ENCODE results near the gene PGBD5. TPM values are rescaled to one million over a fixed set of nuclear protein-coding genes. Genes with fewer than 3 reads are reported as not detected.

PGBD5 gene
- total RNA-seq, 1 experiment from 2014 or later, result 3.6 TPM

GRCh38 chr1:230316864-230317745 lies 109.0 kb downstream of the PGBD5 start:
- DNase-seq (ENCODE audit: low spot score), result no peak
- in situ Hi-C loops (cut with HindIII; ENCODE audit: low sequenced_read_pairs), result no loop called here

- in situ Hi-C loops (cut with HindIII; ENCODE audit: low sequenced_read_pairs), result no loop called here
- DNase-seq (ENCODE audit: low spot score), result no peak
Observed at GRCh38 chr1:230315099-230315498, 111.0 kb downstream of the PGBD5 start.

GRCh38 chr1:230314142-230314470 lies 112.0 kb downstream of the PGBD5 start:
- in situ Hi-C loops (cut with HindIII; ENCODE audit: low sequenced_read_pairs), result no loop called here
- DNase-seq (ENCODE audit: low spot score), result no peak

GRCh38 chr1:230313453-230314141 lies 112.5 kb downstream of the PGBD5 start:
- in situ Hi-C loops (cut with HindIII; ENCODE audit: low sequenced_read_pairs), result no loop called here
- DNase-seq (ENCODE audit: low spot score), result no peak

DNA sequence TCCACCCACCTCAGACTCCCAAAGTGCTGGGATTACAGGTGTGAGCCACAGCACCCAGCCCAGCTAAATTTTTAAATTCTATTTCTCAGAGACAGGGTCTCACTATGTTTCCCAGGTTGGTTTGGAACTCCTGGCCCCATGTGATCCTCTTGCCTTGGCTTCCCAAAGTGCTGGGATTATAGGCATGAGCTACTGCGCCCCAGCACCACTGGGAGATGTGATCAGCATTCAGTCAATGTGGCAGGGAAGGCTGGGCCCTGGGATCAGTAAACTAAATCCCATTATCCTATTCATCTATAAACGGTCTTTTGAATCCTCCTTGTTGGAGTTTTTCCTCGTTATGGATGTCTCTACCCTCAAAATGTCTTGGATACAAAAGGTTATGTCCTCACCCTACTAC lies 113.5 kb downstream of the PGBD5 start:
- no peak for DNase-seq (ENCODE audit: low spot score)
- in situ Hi-C loops (cut with HindIII; ENCODE audit: low sequenced_read_pairs), result no loop called here

GRCh38 chr1:230310381-230311163 lies 115.6 kb downstream of the PGBD5 start:
- peak; percentile 91 for DNase-seq (ENCODE audit: low spot score)
- in situ Hi-C loops (cut with HindIII; ENCODE audit: low sequenced_read_pairs), result no loop called here

GRCh38 chr1:230309646-230310177 lies 116.4 kb downstream of the PGBD5 start:
- in situ Hi-C loops (cut with HindIII; ENCODE audit: low sequenced_read_pairs), result no loop called here
- DNase-seq (ENCODE audit: low spot score), result no peak

DNA sequence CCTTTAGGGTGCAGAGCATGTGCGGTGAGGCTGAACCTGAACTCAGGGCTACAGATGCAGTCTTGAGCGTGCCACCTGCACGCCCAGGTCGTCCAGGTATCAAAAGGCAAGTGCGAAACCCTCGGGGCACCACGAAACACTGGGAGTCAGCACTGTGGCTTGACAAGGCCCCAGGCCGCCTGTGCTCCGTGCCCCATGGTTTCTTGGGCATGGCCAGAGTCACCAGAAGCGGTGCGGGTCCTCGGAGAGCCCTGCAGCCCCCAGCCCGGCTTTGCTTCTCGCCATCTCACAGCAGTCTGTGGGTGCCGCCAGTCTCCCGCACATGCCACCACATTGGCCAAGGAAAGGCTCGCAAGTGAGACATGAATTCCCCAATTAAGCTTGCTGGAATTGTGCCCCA lies 117.3 kb downstream of the PGBD5 start:
- in situ Hi-C loops (cut with HindIII; ENCODE audit: low sequenced_read_pairs), result no loop called here
- DNase-seq (ENCODE audit: low spot score), result no peak

- in situ Hi-C loops (cut with HindIII; ENCODE audit: low sequenced_read_pairs), result no loop called here
- peak; percentile 69 for DNase-seq (ENCODE audit: low spot score)
Observed at GRCh38 chr1:230308039-230308438, 118.1 kb downstream of the PGBD5 start.

DNA sequence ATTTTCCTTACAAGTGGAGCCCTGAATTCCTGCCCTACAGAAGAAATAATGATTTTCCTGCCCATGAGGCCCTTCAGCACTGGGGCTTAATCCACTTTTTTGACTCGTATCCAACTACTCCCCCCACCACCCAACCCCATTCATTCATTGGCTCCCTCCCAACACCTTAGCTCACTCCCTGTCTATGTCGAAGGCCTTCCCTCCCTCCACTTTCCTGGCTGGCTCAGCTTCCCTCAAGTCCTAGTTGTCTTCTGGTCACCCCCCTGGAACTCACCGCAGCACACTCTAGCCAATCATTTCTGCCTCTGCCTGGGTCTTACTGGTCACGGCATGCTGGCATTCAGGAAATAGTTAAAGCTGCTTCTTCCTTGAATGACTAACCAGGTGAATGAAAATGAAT lies 118.9 kb downstream of the PGBD5 start:
- in situ Hi-C loops (cut with HindIII; ENCODE audit: low sequenced_read_pairs), result no loop called here
- no peak for DNase-seq (ENCODE audit: low spot score)

DNA sequence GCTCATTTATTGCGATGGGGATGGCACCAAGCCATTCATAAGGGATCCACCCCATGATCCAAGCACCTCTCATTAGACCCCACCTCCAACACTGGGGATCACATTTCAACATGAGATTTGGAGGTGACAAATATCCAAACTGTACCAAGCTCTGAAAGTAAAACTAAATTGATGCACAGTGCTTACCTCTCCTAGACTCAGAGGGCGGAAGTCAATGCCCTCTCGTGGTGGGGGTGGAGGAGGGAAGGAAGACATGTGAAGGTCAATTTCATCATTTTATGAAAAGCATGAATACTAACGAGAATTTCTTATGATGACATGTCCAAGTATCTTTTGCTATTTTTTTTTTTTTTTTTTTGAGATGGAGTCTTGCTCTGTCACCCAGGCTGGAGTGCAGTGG lies 120.0 kb downstream of the PGBD5 start:
- in situ Hi-C loops (cut with HindIII; ENCODE audit: low sequenced_read_pairs), result no loop called here
- DNase-seq (ENCODE audit: low spot score), result no peak

DNA sequence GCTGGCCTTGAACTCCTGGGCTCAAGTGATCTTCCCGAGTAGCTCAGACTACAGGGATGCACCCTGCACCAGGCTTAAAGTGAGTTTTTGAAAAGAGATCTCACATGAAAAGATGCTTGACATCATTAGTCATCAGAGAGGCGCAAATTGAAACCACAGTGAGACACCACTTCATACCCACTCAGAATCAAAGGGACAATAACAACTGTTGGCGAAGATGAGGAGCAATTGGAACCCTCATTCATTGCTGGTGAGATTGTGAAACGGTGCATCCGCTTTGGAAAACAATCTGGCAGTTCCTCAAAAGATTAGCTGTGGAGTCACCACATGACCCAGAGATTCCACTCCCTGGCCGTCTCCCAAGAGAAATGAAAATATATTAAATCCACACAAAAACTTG lies 122.3 kb downstream of the PGBD5 start:
- in situ Hi-C loops (cut with HindIII; ENCODE audit: low sequenced_read_pairs), result no loop called here
- DNase-seq (ENCODE audit: low spot score), result no peak

DNA sequence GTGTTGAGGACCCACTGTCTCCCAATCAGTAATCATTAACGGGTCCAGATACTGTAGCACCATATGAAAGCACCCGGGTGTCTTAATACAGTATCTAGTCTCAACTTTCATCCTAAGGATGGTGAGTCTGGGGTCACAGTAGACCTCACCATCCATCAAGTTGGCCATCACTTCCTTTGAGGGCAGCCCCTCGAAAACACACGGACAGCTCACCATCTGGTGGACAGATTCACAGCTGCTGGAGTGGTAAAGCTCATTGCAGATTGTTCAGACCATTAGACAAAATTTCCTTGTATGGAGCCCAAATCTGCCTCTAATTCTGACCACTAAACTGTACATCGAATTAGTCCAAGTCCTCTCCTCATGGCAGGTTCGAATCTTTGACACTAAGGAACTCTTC lies 123.1 kb downstream of the PGBD5 start:
- DNase-seq (ENCODE audit: low spot score), result no peak
- in situ Hi-C loops (cut with HindIII; ENCODE audit: low sequenced_read_pairs), result no loop called here

DNA sequence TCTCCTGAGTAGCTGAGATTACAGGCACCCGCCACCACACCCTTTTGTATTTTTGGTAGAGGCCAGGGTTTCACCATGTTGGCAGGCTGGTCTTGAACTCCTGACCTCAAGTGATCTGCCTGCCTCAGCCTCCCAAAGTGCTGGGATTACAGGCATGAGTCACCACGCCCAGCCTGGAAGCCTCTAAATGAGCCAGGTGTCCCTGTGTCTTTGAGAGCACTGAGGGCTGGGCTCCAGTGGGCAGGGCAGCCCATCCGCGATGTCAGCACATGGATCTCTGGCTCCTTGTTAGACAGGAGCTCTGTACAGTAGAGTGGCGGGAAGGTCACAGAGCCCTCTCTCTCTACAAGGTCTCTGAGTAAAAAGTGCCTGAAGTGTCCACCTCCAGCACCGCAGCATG lies 124.3 kb downstream of the PGBD5 start:
- in situ Hi-C loops (cut with HindIII; ENCODE audit: low sequenced_read_pairs), result no loop called here
- DNase-seq (ENCODE audit: low spot score), result no peak

GRCh38 chr1:230301322-230301721 lies 124.8 kb downstream of the PGBD5 start:
- in situ Hi-C loops (cut with HindIII; ENCODE audit: low sequenced_read_pairs), result no loop called here
- DNase-seq (ENCODE audit: low spot score), result no peak

DNA sequence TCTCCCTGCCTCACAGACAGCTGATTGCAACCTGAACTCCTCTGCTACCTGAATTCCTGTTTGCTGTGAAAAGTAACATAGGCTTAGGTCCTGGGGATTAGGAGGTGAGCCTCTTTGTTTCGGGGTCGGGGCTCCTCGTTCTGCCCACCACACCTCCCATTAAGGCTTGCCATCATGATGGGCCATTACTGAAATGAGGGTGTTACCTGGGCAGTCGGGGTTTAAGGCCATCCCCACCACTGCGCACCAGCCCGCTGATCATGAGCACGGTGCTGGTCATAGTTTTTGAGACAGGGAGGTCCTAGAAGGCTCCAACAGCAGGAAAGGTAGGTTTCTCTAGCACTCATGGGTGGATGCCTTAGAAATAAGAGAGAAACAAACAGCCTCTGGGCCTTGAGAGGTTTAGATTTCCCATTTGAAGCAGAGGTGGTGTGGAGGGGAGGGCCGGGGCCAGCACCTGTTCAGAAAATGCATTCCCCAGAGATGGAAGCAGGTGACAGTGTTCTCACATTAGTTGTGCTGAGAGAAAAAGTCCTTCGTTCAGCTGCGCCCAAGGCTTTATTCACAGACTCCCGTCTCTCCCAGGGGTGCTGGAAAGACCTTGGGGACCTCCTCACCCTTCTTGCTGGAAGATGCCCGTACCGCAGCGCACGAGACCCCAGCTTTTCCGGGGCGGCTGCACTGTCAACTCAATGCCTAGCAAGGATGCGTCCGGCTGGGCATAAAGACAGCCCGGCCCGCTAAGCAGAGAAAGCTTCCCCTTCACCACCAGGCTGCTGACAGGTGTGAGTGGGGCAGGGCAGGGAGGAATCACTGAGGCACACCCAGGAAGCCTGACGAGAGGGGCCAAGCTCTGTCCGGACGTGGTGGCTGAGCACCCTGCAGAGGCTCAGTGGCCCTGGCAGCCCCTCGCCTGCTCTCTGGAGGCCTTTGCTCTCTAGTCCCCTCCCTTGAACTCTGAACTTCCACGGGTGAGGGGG lies 125.5 kb downstream of the PGBD5 start:
- in situ Hi-C loops (cut with HindIII; ENCODE audit: low sequenced_read_pairs), result no loop called here
- no peak for DNase-seq (ENCODE audit: low spot score)

DNA sequence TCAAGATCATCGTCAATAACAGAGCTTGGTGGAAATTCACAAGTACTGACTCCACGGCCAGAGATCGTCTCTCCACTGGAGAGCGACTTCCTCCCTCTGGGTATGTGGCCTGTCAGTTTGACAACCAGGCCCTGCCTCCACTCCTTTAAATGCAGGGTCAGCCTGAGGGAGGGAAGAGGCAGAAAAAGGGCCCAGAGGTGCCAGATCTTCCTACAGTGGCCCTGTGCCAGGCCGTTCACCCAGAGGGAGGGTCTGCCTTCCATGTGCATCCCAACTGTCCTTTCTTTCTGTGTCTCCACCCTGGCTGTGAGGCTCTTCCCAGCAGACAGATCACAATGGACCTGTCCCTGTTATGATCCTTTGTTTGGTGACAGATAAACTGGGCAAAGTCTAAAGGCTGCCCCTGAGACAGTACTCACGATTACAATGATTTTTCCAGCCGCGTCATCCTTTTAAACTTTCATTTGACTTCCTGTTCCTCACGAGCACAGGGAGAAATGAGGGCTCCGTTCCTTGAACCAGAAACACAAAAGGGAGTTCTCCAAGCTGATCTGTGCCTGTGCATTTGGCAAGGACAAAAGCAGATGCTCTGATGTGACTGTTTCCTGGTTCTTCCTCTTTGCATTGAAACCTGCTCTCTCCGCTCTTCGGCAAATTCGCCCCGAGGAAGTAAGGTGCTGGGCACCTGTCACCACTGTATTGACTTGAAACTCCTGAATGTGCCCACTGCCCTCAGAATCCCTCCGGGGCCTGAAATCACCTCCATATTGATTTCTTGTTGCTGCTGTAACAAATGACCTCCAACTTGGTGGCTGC lies 126.7 kb downstream of the PGBD5 start:
- no peak for DNase-seq (ENCODE audit: low spot score)
- in situ Hi-C loops (cut with HindIII; ENCODE audit: low sequenced_read_pairs), result no loop called here

DNA sequence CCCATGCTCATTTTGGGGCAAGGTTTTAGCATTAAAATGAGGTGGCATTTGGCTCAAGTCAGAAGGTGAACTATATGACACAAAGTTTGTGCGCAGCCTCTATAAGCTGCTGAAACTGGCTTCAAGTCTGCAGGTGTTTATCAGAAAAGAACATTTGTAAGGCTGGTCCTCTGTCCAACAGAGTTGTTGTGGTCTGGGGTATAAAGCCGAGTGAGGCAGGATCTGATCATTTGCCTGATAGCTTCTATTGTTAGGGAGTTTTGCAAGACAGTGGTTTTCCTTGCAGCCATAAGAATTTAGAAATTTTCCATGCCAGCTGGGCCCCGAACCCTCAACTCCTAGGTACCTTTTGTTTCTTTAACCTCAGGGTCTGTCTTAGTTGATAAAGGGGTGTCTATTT lies 130.8 kb downstream of the PGBD5 start:
- in situ Hi-C loops (cut with HindIII; ENCODE audit: low sequenced_read_pairs), result no loop called here
- DNase-seq (ENCODE audit: low spot score), result no peak
